Measurements from ENCODE around the gene ADI1. TPM values are rescaled to one million over a fixed set of nuclear protein-coding genes. Genes with fewer than 3 reads are reported as not detected.

ADI1 gene
- total and polyA plus RNA-seq, 2 of the 4 experiments (the other 2 are of a cell fraction): 43.2 to 46.0 TPM

GRCh38 chr2:3488061-3488531, 31.2 kb downstream of the ADI1 start:
- no peak overlapping the region for H3K56ac ChIP-seq (ENCODE audit: extremely low read depth, insufficient read depth, low read length)
- H3K79me1 ChIP-seq (ENCODE audit: low read depth in 1 of 2, low read length in 2 of 2): no peaks in the 10 kb centered on the region
- intact Hi-C loops (cut with micrococcal nuclease): no loop called here
- in situ Hi-C loops (cut with MboI; ENCODE audit: low sequenced_read_pairs): no loop called here
- H2BK120ac ChIP-seq (ENCODE audit: low read depth, low read length): no peak overlapping the region
- CTCF ChIA-PET: no interaction called here
- H3K4me2 ChIP-seq (ENCODE audit: low read depth, low read length): no peak overlapping the region
- no peaks in the 10 kb centered on the region for H3K9me3 ChIP-seq (ENCODE audit: control insufficient read depth, insufficient read depth, low read length)
- dilution Hi-C loops (cut with HindIII; ENCODE audit: low sequenced_read_pairs, unreplicated experiment): no loop called here
- H2BK20ac ChIP-seq (ENCODE audit: low read depth, low read length): no peak overlapping the region
- POLR2A ChIA-PET (ENCODE audit: unreplicated experiment): no interaction called here
- H4K8ac ChIP-seq (ENCODE audit: low read depth in 2 of 2, low read length in 2 of 2): no peak overlapping the region
- H2BK5ac ChIP-seq (ENCODE audit: low read depth, low read length, poor library complexity, severe bottlenecking): no peak overlapping the region
- no peak overlapping the region for H3K9ac ChIP-seq (ENCODE audit: low read depth, low read length)
- H3K4ac ChIP-seq (ENCODE audit: low read depth, low read length): no peak overlapping the region
- H4K5ac ChIP-seq (ENCODE audit: low read depth, low read length): no peak overlapping the region
- DNase-seq (no peak), ATAC-seq (ENCODE audit: low read depth) (no peak)
- H4K91ac ChIP-seq (ENCODE audit: insufficient read depth, low read depth, low read length): no peak overlapping the region
- no peak overlapping the region for H3K18ac ChIP-seq (ENCODE audit: low read depth, low read length)
- peaks cover 1% of the 10 kb centered on the region; the same call in 1 of the 2 replicates for H3K4me1 ChIP-seq (ENCODE audit: control insufficient read depth, insufficient read depth, low read length)
- H2AK5ac ChIP-seq (ENCODE audit: low read depth, low read length): no peak overlapping the region
- peaks cover 6% of the 10 kb centered on the region; the same call in 1 of the 2 replicates for H3K36me3 ChIP-seq (ENCODE audit: control insufficient read depth, insufficient read depth, low read length)
- H3K23ac ChIP-seq (ENCODE audit: low read depth, low read length): no peak overlapping the region
- H4K20me1 ChIP-seq (ENCODE audit: insufficient read depth, low read length): no peaks in the 10 kb centered on the region
- no peak overlapping the region for H3K27ac ChIP-seq (ENCODE audit: insufficient read depth, low read length)
- no peak overlapping the region for H3K4me3 ChIP-seq (ENCODE audit: insufficient read depth, low read depth, low read length)
- no peak overlapping the region for H2BK15ac ChIP-seq (ENCODE audit: low read depth, low read length)
- no peaks in the 10 kb centered on the region for H3K27me3 ChIP-seq (ENCODE audit: control insufficient read depth, insufficient read depth, low read length)
- TF ChIP-seq CHD1 (IDR thresholded peaks at IDR 0.05; ENCODE audit: low read depth, low read length) (no peak), CTCF (conservative IDR thresholded peaks at IDR 0.05; ENCODE audit: low read depth, low read length) (no peak), POLR2A (IDR thresholded peaks at IDR 0.05; ENCODE audit: low read depth, low read length) (no peak), USF2 (IDR thresholded peaks at IDR 0.05; ENCODE audit: low read depth, low read length) (no peak), CEBPB (IDR thresholded peaks at IDR 0.05; ENCODE audit: low read depth, low read length) (no peak), RFX5 (IDR thresholded peaks at IDR 0.05; ENCODE audit: low read depth, low read length) (no peak), SMC3 (IDR thresholded peaks at IDR 0.05; ENCODE audit: low read depth, low read length) (no peak), MXI1 (IDR thresholded peaks at IDR 0.05; ENCODE audit: borderline replicate concordance, low read depth, low read length) (no peak), BHLHE40 (IDR thresholded peaks at IDR 0.05; ENCODE audit: low read depth, low read length) (no peak), MAZ (IDR thresholded peaks at IDR 0.05; ENCODE audit: borderline replicate concordance, low read depth, low read length) (no peak), MAFK (IDR thresholded peaks at IDR 0.05; ENCODE audit: low read depth, low read length) (no peak), NFE2L2 (IDR thresholded peaks at IDR 0.05; ENCODE audit: low read depth, low read length) (no peak), RCOR1 (IDR thresholded peaks at IDR 0.05; ENCODE audit: insufficient replicate concordance, low read length) (no peak), ELK1 (IDR thresholded peaks at IDR 0.05; ENCODE audit: borderline replicate concordance, low read depth, low read length) (no peak), FOS (IDR thresholded peaks at IDR 0.05; ENCODE audit: low read depth, low read length) (no peak), RAD21 (IDR thresholded peaks at IDR 0.05; ENCODE audit: low read length) (no peak)
- H3K14ac ChIP-seq (replicated peaks; ENCODE audit: low read depth, low read length): no peak overlapping the region
- no peak overlapping the region for H2AFZ ChIP-seq (replicated peaks; ENCODE audit: low read length, poor library complexity)
- H2AK9ac ChIP-seq (replicated peaks; ENCODE audit: low read depth, low read length, poor library complexity): peak overlapping the region; percentile 37
- WGBS, 2 experiments (ENCODE audit: extremely low coverage in 2 of 2, insufficient read length in 1 of 2): no CpG with 5 or more reads among the region's 6 CpGs
- BruUV-seq (replicated peaks): no TSS peak
- H3K9me1 ChIP-seq (ENCODE audit: insufficient read depth, low read length): peaks cover under 1% of the 10 kb centered on the region; the same call in 1 of the 2 replicates

Measured in IMR-90 (cell line).